Lung microvascular endothelial cell (primary cell): ENCODE data around the gene PRDX5. TPM values are rescaled to one million over a fixed set of nuclear protein-coding genes. Genes with fewer than 3 reads are reported as not detected.

ENCODE experiments used
- DNase-seq, 2 donors: peaks; one replicate each; pipeline versions ENCODE4 v3.0.0 to v3.0.0-alpha.2; 2010; ENCODE audit warnings: low read depth in 2 of 2
- total RNA-seq: library from RNA; depleted of rRNA; stranded (reverse); fragments of >200 nt; gene quantifications from 2 replicates; pipeline ENCODE4 v1.2.1, GENCODE V29; 2014

The PRDX5 gene
- total RNA-seq, 1 donor from 2014 or later: 266 TPM

- DNase-seq: no peak
Measured at GRCh38 chr11:64289002-64289564, 28.8 kb upstream of the PRDX5 start.

GRCh38 chr11:64290352-64291261 is 27.3 kb upstream of the PRDX5 start:
- no peak for DNase-seq

DNA sequence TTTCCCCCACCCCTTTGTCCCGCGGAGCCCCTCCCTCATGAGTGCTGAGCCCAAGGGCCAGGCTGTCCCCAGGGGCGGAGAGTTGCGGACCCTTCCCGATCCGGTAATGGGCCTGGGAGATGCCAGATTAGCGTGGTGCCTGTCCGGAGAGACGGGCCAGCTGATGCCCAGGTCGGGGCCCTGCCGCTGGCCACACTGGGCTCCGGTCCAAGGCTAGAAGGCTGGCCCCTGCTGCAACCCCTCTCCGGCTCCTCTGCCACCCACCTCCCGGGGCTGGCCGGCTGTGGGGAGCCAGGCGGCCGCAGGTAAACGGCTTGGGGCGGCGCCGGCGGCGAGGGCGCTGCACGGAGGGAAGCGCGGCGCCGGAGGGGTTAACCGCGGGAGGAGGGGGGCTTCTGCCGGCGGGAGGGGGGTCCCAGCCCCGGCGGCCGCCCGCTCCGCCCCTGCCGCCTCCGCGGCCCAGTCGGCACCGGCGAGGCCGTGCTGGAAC is 26.6 kb upstream of the PRDX5 start, which contains the start of gene KCNK4:
Gene KCNK4, plus strand, starts transcription at position 41 of the 490 bp plus-strand sequence. CDS start 1,717 bp downstream, outside the sequence.
- DNase-seq: no peak

- DNase-seq: no peak
Measured at GRCh38 chr11:64291752-64292459, 26.0 kb upstream of the PRDX5 start.

GRCh38 chr11:64292460-64293254 is 25.3 kb upstream of the PRDX5 start:
- no peak for DNase-seq

DNA sequence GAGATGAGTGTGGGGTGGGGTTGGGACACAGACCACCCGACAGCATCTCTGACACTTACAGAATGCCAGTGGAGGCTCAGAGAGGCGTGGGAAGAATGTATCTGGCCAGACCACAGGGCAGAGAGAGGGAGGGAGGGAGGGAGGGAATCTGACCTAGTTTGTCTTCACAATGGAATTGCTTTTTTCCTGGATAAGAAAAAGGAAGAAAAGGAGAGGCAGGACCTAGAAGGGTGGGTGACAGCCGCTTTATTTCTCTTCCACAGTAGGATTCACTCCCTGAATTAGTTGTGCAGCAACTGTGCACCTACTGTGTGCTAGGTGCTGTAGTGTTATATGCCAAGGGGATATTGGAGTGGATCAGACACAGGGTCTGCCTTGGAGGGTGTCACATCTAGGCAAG is 23.1 kb upstream of the PRDX5 start:
- DNase-seq: no peak

DNA sequence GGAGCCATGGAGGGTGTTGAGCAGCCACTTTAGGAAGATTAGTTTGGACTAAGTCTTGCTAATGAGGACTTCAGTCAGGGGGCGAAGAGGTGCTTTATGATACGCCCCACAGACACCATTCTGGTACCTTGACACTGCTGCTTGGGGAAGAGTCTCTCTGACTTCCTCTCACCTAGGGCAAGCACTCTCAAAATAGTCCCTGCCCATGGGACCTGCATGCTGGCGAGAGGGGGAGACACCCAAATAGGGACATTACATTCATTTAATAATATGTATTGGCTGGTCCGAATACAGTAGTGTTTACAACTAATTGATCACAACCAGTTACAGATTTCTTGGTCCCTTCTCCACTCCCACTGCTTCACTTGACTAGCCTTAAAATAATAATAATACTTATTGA is 22.2 kb upstream of the PRDX5 start:
- no peak for DNase-seq

- DNase-seq: no peak
Measured at GRCh38 chr11:64296236-64296635, 21.7 kb upstream of the PRDX5 start.

- no peak for DNase-seq
Measured at GRCh38 chr11:64296830-64297698, 20.9 kb upstream of the PRDX5 start.

DNA sequence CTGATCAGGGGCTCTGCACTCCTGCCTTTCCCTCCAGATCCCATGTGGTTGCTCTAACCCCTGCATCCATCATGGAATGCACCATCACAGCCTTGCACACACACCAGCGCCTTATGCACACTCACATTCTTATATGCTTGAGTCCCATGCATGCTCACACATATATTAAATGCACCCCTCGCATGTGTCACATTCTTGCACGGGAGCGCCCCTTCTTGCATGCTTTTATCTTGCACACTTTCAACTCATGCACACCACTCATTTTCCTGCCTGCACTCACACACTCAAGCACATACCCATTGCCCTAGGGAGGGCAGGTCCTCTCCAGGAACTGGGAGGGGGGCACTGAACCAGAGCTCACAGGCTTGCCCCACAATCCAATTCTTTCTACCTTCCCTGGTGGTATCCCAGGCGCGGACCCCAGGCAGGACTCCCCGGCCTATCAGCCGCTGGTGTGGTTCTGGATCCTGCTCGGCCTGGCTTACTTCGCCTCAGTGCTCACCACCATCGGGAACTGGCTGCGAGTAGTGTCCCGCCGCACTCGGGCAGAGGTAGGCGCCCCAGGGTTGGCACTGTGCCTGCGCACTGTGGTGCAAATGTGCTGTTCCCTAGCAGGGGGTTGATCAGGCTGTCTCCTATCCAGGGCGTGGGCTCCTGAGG is 20.1 kb upstream of the PRDX5 start:
- no peak for DNase-seq

GRCh38 chr11:64298966-64299846 is 18.7 kb upstream of the PRDX5 start:
- DNase-seq: peak in 1 of 2 donors; percentile 42

GRCh38 chr11:64299847-64300648 is 17.9 kb upstream of the PRDX5 start, which contains the start of gene CATSPERZ:
Gene CATSPERZ (plus strand): TSS chr11:64300358. CDS start chr11:64300411, 53 bp downstream.
- no peak for DNase-seq

GRCh38 chr11:64303109-64304031 is 14.6 kb upstream of the PRDX5 start:
- no peak for DNase-seq

DNA sequence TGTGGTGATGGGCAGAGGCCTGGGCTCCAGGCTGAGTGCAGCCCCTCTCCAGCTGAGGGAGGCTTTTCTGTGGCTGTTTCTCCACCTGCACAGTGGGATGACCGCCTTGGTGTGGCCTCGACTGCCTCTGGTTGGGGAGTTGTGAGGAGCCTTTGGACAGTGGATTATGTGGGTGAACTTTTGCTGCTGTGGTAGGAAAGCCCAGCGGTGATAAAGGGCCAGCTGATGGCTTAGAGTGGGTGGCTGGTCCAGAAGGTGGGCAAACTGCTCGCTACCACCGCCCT is 13.9 kb upstream of the PRDX5 start:
- no peak for DNase-seq

GRCh38 chr11:64304316-64305072 is 13.4 kb upstream of the PRDX5 start:
- peak; percentile 88 to 90 for DNase-seq

DNA sequence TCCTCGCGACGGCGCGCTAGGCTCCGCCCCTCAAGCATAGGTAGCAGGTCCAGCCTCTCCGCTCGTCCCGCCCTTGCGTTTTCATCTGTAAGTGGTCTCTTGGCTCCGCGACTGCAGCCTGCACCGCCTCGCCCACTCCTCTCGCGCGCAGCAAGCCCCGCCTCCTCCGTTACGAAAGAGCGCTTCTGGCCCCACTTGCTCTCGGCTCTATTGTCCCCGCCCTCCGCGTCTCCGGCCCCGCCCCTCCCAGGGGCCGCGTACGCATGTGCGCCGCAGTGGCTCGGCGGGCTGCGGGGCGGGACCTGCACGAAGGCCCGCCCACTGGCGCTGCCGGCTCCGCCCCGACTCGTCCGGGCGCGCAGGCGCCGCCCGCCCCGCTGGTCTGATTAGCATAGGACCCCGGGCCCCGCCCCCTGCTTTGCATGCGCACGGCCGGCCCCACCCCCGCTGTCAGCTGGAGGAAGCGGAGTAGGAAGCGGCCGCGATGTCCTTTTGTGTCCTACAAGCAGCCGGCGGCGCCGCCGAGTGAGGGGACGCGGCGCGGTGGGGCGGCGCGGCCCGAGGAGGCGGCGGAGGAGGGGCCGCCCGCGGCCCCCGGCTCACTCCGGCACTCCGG is 12.7 kb upstream of the PRDX5 start, which contains the start of gene ESRRA:
Gene ESRRA, plus strand, starts transcription at position 450 of the 616 bp plus-strand sequence. CDS start 1,656 bp downstream, outside the sequence.
- DNase-seq: peak; percentile 98 to 99
